OCI-LY7 (cell line): ENCODE data around the gene GP1BB.

ENCODE experiments used
- EZH2phosphoT487 ChIP-seq: fragments of 200-600 bp; sonication (generic); IDR thresholded peaks from 2 replicates; pipeline ENCODE4 v1.6.1; 2018; ENCODE audit warnings: low read depth, borderline replicate concordance, mild to moderate bottlenecking, mixed run types, antibody characterized with exemption, low read length, moderate library complexity, mixed read lengths
- TF ChIP-seq, protein P1 (sequence below): fragments of 200-600 bp; sonication (generic); conservative IDR thresholded peaks from 2 replicates; pipeline ENCODE4 v1.5.1; 2014; ENCODE audit warnings: mild to moderate bottlenecking, antibody characterized with exemption, low read length, moderate library complexity, mixed read lengths

DNA sequence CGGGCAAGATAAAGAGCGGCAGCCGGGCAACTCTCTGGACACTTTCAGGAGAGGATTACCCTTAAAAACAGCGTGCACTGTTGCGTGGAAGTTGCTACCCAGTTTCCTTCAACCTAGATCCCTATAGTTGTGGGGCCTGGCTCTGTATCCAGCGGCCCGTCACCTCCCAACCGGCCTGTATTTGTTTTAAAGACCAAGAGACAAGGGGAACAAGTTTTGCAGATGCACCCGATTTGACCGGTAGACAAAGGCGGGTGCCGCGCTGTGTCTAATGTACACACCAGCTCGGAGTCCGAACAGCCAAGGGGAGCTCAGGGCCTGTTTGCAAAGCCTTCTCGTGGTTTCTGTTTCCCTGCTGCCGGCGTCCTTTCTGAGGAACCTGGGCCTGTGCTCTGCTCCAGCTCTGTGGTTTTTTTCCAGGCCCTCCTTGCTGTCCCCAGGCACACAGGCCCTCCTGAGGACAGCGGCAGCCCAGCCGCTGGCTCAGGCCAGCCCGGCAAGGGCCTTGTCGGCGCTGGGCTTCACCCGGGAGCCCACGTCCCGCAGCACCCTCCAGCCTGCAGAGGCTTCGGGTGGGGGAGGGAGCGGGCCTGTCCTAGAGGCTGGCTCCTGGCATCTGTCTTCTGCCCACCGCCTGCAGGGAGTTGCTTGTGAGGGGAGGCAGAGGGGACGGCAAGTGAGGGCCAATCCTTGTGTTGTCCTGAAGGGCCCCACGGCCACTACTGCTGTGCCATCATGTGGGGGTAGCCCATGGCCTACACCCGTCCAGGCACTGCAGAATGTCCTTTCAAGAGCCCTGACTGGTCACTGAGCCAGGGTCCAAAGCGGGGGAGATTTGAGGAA, 38.6 kb downstream of the GP1BB start:
- TF ChIP-seq, protein P1, sequence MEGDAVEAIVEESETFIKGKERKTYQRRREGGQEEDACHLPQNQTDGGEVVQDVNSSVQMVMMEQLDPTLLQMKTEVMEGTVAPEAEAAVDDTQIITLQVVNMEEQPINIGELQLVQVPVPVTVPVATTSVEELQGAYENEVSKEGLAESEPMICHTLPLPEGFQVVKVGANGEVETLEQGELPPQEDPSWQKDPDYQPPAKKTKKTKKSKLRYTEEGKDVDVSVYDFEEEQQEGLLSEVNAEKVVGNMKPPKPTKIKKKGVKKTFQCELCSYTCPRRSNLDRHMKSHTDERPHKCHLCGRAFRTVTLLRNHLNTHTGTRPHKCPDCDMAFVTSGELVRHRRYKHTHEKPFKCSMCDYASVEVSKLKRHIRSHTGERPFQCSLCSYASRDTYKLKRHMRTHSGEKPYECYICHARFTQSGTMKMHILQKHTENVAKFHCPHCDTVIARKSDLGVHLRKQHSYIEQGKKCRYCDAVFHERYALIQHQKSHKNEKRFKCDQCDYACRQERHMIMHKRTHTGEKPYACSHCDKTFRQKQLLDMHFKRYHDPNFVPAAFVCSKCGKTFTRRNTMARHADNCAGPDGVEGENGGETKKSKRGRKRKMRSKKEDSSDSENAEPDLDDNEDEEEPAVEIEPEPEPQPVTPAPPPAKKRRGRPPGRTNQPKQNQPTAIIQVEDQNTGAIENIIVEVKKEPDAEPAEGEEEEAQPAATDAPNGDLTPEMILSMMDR = no peak
- no peak for TF ChIP-seq EZH2phosphoT487
